Islet of Langerhans (tissue), 1 donor: ENCODE data around the gene TIMP2.

Experiments
- FAIRE-seq: peaks from one replicate; lab custom pipeline; 2011; peaks lifted over from hg19 to GRCh38; lab: Jason Lieb, UNC

TIMP2 gene

GRCh38 chr17:78836420-78837021, 88.7 kb downstream of the TIMP2 start:
- FAIRE-seq: no peak

DNA sequence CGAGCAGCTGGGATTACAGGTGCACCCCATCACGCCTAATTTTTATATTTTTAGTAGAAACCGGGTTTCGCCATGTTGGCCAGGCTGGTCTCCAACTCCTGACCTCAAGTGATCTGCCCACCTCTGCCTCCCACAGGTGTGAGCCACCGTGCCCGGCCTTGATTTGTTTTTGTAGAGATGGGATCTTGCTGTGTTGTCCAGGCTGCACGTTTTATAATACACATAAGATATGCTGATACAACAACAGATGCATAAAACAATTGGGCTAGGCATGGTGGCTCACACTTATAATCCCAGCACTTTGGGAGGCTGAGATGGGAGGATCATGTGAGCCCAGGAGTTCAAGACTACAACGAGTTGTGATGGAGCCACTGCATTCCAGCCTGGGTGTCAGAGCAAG, 90.6 kb downstream of the TIMP2 start:
- no peak for FAIRE-seq

GRCh38 chr17:78832541-78832810, 92.7 kb downstream of the TIMP2 start:
- FAIRE-seq: no peak

- FAIRE-seq: peak; percentile 9
These were observed 93.3 kb downstream of the TIMP2 start for GRCh38 chr17:78831688-78832540.

- no peak for FAIRE-seq
These were observed 95.7 kb downstream of the TIMP2 start for GRCh38 chr17:78829477-78829876.

DNA sequence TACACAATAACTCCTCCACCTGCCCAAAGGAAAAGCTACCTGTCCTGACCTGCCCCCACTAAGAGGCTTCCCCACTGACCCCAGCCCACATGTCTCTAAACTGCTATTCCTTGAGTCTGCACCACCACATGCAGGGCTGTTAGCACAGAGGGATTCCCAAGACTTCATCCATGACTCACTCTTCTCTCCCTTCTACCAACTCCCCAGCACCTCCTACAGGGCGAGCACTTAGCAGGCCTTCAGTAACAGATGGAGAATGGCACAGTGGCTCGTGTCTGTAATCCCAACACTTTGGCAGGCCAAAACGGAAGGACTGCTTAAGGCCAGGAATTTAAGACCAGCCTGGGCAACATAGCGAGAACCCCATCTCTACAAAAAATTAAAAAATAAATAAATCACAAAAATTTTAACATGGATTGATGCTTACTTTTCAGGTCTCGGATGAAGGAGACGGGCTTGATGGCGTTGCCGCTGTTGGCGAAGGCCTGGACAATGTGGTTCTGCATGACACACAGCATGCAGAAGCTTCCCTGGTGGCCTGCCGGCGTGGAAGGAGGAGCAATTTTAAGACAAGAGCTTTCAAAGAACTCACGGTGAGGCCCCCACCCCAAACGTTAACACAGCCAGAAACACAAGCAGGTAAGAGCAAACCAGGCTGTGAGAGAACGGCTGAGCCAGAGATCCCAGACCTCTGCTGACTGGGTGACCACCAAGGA, 96.6 kb downstream of the TIMP2 start:
- FAIRE-seq: no peak

GRCh38 chr17:78826836-78827509, 98.2 kb downstream of the TIMP2 start:
- FAIRE-seq: no peak

DNA sequence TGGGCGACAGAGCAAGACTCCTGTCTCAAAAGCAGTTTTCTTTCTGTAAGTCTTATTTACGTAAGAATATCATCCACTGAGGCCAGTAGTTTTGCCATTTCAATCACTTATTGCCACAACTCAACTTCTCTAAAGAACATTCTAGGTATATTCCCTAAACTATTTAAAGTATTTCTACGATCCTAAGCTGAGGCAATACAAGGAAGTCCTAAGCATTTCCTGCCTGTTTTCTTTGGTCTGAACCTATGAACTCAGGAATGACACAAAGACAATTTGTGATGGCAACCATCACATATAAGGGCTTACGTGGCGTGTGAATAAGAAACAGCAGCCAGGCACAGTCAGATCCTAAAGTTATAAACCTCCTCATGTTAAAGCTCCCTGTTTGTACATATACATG, 98.8 kb downstream of the TIMP2 start:
- FAIRE-seq: no peak

DNA sequence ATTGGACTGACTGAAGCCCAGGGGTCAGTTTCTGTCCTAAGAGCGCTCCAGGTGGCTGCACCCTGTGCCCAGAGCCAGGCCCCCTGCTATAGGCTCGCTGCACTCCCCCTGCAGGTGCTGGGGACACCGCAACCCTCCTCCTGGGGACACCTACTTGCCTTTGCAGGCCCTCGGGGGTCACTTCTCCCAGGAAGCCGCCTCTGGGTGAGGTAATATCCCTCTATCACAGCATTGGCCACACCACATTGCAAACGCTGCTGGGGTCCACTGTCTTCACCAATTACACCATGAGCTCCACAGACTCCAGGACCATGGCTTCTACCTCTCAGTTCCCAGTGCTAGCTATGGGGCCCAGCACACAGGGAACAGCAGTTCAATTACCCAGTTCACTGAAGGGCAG, 99.5 kb downstream of the TIMP2 start:
- FAIRE-seq: no peak

- no peak for FAIRE-seq
These were observed 100.9 kb downstream of the TIMP2 start for GRCh38 chr17:78824240-78824639.

DNA sequence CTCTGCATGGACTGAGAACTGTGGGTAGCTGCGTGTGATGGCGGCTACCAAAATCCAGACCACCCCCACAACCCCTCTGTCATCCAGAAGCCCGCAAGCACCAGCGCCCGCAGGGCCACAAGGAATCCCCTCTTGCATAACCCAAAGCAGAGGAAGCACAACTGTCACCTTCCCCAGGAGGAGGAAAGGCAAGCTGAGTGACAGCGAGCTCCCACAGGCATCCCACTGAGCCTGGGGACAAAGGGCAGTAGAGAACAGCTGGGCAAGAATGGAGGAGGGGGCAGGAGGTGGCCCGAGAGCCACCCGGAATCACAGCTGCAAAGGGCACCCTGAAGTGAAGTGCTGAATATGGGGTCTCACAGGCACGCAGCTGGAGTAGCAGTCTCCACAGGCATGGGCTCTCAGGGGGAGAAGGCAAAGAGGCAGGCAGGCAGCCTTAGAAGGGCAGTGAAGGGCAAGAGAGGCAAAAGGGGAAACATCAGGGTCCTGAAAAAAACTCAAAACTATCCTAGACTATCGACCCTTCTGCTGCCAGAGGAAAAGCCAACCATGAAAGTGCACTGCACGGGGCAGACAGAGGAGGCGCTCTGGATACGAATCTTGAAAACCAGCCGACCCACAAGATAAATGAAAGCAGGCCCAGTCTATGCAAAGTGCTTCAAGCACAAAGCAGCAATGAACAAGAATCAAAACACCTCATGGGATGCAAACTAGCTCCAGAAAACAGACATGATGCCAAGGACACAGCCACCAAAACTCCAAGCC, 101.7 kb downstream of the TIMP2 start:
- no peak for FAIRE-seq

DNA sequence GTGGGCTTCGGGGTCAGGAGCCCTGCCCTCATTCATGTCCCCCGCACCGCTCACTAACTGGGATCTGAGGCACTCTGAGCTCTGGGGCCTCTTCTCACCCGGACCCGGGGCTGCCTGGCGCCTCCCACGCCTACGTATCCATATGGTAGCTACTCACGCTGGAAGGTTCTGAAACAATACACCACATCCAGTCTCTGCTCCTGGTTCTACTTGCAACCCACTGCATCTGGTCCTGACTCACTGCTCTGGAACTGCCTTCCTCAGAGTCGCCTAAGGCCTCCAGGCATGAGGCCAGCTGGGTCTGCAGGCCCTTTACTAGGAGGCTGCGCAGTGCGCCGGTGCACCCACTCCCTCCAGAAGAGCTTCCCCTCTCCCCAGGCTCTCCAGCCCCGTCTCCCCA, 102.6 kb downstream of the TIMP2 start:
- no peak for FAIRE-seq

DNA sequence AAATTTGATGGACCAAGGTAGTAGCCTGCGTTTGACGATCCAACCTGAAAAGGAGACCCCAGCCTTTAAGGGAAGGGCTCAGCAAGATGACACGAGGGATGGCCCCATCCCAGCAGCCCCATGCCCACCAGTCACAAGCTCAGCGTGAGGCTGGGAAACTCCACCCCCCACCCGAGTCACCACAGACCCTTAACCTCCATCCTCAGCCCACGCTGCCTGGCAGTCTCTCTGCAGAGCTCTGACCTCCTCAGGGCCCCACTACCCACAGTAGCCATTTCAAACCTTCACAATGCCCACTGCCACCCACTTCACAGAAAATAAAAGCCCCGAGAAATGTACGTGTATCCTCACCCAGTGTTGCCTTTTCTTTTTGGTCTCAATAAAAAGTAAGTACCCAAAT, 103.2 kb downstream of the TIMP2 start:
- no peak for FAIRE-seq

GRCh38 chr17:78820841-78821240, 104.3 kb downstream of the TIMP2 start:
- no peak for FAIRE-seq

DNA sequence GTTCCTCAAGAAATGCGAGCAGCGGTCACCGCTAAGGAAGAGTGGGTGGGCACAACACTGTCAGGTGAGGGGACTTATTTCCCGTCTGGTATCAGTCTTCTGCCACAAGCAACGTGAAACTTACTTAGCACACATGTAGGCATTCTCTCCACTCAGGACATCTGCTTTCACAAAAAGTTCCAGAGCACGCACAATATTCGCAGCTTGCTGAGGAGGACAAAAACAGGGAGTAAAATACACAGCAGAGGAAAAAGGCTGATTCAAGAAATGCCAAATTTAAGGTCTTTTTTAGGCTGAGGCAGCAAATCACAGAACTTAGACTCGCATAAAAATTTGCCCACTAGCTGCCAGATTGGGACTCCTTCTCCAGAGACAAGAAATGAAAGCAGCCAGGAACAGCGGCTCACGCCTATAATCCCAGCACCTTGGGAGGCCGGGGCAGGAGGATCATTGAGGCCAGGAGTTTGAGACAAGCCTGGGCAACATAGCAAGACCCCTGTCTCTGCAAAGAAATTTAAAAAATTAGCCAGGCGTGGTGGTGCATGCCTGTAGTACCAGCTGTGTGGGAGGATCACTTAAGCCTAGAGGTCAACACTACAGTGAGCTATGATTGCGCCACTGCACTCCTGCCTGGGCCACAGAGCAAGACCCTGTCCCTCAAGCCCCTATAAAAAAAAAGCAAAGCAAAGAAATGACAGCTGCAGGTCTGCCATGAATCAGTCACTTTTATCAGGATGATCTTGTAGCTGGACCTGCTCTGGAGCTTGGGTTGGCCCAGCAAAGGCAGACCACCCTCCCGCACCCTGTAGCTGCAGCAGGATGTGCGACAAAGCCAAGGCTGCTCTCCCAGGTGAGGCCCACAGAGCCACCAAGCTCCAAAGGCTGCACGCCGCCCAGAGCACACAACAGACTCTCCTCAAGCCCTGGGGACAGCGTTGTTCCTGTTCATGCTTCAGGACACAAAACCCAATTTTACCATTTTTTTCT, 105.1 kb downstream of the TIMP2 start:
- FAIRE-seq: no peak

DNA sequence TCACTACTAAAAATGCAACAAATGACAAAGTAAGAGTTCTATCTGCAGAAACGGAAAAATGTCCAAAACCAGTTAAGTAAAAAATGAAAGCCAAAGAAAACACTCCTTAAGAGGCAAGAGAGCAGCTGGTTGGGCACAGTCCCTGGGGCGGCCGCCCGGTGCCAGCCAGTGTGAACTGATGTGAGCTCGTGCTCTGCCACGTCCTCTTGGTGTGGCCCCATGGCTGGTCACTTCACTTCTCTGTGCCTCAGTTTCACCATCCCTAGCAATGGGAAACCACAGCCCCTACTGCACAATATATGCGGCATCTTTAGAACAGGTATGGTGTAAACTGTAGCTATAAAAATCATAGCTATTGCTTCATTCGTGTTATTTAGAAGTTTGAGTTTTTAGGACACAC, 105.8 kb downstream of the TIMP2 start:
- FAIRE-seq: no peak

DNA sequence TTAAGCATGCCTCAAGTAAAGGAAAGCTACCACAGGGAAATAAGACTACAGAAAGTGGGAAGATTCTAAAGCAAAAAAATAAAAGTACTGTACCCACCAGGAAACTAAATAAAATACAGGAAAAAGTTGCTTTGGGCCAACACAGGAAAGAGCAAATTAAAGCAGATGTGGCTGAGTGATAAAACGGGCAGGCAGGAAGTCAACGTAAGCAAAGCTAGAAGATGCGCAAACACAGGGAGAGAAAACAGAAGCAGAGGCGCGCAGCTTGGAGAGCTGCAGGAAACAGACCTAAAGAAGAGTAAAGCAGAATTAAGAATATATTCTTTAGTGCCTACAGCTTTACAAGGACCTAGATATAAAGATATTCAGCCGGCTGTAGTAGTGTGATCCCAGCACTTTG, 106.3 kb downstream of the TIMP2 start:
- FAIRE-seq: no peak

DNA sequence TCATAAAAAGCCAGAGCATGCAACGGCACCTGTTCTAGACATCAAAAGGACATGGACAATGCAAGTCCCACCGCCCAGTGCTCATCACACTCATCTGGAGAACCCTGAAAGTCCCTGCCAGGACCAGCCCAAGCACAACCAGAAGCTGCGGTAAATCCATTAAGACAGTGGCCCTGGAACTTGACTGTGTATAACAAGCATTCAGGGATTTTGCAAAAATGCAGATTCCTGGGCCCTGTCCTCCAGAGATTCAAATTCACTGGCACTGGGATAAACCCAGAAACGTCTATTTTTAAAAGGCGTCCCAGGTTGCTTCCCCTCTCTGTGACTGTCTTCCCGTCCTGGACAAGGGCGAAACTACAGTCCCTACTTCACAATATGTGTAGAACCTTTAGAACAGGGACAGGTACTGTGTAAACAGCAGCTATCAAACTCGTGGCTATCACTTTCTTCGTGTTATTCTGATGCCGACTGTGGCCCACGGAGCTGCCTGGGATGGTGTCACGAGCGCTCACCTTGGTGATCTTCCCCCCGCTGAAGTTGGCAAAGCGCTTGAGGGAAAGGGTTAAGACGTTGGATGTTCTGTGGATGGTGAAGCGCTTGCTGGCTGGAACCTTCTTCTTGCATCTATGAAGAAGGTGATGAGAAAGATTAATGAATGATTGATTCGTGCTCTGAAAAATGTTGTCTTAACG, 106.9 kb downstream of the TIMP2 start:
- FAIRE-seq: no peak

- FAIRE-seq: no peak
These were observed 108.1 kb downstream of the TIMP2 start for GRCh38 chr17:78817123-78817522.

GRCh38 chr17:78815696-78816095, 109.5 kb downstream of the TIMP2 start:
- no peak for FAIRE-seq
